Osteoblast (primary cell): ENCODE measurements around the gene SUPT6H. TPM values are rescaled to one million over a fixed set of nuclear protein-coding genes. Genes with fewer than 3 reads are reported as not detected.

Experiments
- DNase-seq: peaks from one replicate; pipeline ENCODE4 v3.0.0; 2011; ENCODE audit warnings: low spot score, mixed read lengths; ENCODE audit not compliant: insufficient read length; ENCODE audit errors: missing footprints
- H2AFZ ChIP-seq: 2 replicates; pipeline ENCODE4 v1.6.0; 2011; ENCODE audit warnings: mild to moderate bottlenecking, low read length
- H3K27ac ChIP-seq: 2 replicates; pipeline ENCODE4 v1.5.1; 2011; ENCODE audit warnings: mild to moderate bottlenecking, low read depth, low read length, moderate library complexity
- H3K27me3 ChIP-seq: 2 replicates; pipeline ENCODE4 v1.6.0; 2012; ENCODE audit warnings: mild to moderate bottlenecking, control low read depth, inconsistent platforms, low read length, moderate library complexity; ENCODE audit not compliant: insufficient read depth
- H3K36me3 ChIP-seq: 2 replicates; pipeline ENCODE4 v1.5.1; 2011; ENCODE audit warnings: mild to moderate bottlenecking, low read length, control low read depth, moderate library complexity; ENCODE audit not compliant: insufficient read depth
- H3K4me1 ChIP-seq: 2 replicates; pipeline ENCODE4 v1.5.1; 2011; ENCODE audit warnings: mild to moderate bottlenecking, low read length, control low read depth, moderate library complexity; ENCODE audit not compliant: insufficient read depth
- H3K4me2 ChIP-seq: 2 replicates; pipeline ENCODE4 v1.6.0; 2011; ENCODE audit warnings: mild to moderate bottlenecking, low read length; ENCODE audit not compliant: insufficient read depth
- H3K4me3 ChIP-seq: fragments of 200-600 bp; sonication (generic); 3 replicates; pipeline ENCODE4 v1.5.1; 2012; ENCODE audit warnings: mild to moderate bottlenecking, low read length, inconsistent platforms; ENCODE audit not compliant: insufficient read depth
- H3K79me2 ChIP-seq: 2 replicates; pipeline ENCODE4 v1.6.0; 2012; ENCODE audit warnings: mild to moderate bottlenecking, low read length, control low read depth, inconsistent platforms; ENCODE audit not compliant: insufficient read depth
- H3K9me3 ChIP-seq: 2 replicates; pipeline ENCODE4 v1.5.1; 2011; ENCODE audit warnings: low read depth, low read length, control low read depth
- H4K20me1 ChIP-seq: 2 replicates; pipeline ENCODE4 v1.6.0; 2012; ENCODE audit warnings: mild to moderate bottlenecking, low read length, control low read depth; ENCODE audit not compliant: insufficient read depth
- total RNA-seq: library from RNA; depleted of rRNA; stranded (reverse); fragments of >200 nt; gene quantifications from 2 replicates; pipeline ENCODE4 v1.2.3, GENCODE V29; 2012
- TF ChIP-seq, protein P1 (sequence below): IDR thresholded peaks from 2 replicates; pipeline ENCODE4 v1.5.1; 2011; ENCODE audit warnings: mild to moderate bottlenecking, low read depth, low read length, moderate library complexity; ENCODE audit errors: extremely low read depth

Gene SUPT6H
- total RNA-seq, 1 donor, result 47.4 TPM

- Histone ChIP-seq H3K27ac (no peak overlapping the region), H3K36me3 (peaks cover 100% of the 10 kb centered on the region), H3K4me3 (no peak overlapping the region), H3K27me3 (no peaks in the 10 kb centered on the region), H4K20me1 (peaks cover 6% of the 10 kb centered on the region), H3K4me1 (no peaks in the 10 kb centered on the region), H3K79me2 (no peaks in the 10 kb centered on the region), H3K4me2 (no peak overlapping the region), H2AFZ (no peak overlapping the region), H3K9me3 (no peaks in the 10 kb centered on the region)
- TF ChIP-seq, protein P1, sequence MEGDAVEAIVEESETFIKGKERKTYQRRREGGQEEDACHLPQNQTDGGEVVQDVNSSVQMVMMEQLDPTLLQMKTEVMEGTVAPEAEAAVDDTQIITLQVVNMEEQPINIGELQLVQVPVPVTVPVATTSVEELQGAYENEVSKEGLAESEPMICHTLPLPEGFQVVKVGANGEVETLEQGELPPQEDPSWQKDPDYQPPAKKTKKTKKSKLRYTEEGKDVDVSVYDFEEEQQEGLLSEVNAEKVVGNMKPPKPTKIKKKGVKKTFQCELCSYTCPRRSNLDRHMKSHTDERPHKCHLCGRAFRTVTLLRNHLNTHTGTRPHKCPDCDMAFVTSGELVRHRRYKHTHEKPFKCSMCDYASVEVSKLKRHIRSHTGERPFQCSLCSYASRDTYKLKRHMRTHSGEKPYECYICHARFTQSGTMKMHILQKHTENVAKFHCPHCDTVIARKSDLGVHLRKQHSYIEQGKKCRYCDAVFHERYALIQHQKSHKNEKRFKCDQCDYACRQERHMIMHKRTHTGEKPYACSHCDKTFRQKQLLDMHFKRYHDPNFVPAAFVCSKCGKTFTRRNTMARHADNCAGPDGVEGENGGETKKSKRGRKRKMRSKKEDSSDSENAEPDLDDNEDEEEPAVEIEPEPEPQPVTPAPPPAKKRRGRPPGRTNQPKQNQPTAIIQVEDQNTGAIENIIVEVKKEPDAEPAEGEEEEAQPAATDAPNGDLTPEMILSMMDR, result no peak
- peak; percentile 64 for DNase-seq
Observed at GRCh38 chr17:28698253-28698941, 36.4 kb downstream of the SUPT6H start.

DNA sequence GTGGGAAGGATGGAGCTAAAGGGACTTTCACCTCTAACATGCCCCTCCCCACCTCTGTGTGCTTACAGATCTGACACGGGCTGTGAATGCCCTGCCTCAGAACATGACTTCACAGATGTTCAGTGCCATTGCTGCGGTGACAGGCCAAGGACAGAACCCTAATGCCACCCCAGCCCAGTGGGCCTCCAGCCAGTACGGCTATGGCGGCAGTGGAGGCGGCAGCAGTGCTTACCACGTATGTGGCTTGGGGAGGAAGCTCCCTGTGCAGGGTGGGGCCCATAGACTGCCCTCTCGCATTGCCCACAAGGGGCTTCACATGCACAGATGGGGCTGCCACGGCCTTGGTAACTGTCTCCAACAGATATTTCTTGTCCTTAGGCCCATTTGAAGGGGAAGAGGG, 38.3 kb downstream of the SUPT6H start:
- Histone ChIP-seq H3K4me1 (no peaks in the 10 kb centered on the region), H3K27me3 (no peaks in the 10 kb centered on the region), H2AFZ (no peak overlapping the region), H3K9me3 (no peaks in the 10 kb centered on the region), H3K4me3 (no peak overlapping the region), H3K36me3 (peaks cover 83% of the 10 kb centered on the region), H3K79me2 (no peaks in the 10 kb centered on the region), H4K20me1 (peaks cover 6% of the 10 kb centered on the region), H3K27ac (no peak overlapping the region), H3K4me2 (no peak overlapping the region)
- TF ChIP-seq, protein P1, result no peak
- no peak for DNase-seq

DNA sequence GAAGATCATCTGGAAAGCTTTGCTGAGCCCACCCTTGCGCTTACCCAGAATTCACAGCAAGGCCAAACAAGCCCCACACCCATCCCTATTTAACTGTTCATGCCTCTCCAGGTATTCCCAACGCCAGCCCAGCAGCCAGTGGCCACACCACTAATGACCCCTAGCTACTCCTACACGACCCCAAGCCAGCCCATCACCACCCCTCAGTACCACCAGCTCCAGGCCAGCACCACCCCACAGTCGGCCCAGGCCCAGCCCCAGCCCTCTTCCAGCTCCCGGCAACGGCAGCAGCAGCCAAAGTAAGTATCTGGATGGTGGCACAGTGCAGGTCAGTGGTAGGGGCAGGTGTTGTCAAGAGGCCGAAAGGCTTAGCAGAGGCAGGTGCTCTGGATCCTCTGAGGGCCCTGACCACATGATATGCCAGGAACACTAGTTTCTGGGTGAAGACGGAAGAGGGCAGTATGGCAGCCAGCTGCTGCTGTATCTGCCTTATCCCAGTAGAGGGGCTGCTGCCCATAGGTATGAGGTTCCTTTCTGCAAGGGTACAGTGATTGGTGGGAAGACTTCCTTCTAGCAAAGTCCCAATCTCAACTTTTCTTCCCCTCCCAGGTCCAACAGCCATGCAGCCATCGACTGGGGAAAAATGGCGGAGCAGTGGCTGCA, 39.0 kb downstream of the SUPT6H start:
- Histone ChIP-seq H3K4me2 (no peak overlapping the region), H2AFZ (no peak overlapping the region), H3K27me3 (no peaks in the 10 kb centered on the region), H4K20me1 (peaks cover 6% of the 10 kb centered on the region), H3K27ac (no peak overlapping the region), H3K4me1 (no peaks in the 10 kb centered on the region), H3K4me3 (no peak overlapping the region), H3K9me3 (no peaks in the 10 kb centered on the region), H3K36me3 (peaks cover 76% of the 10 kb centered on the region), H3K79me2 (no peaks in the 10 kb centered on the region)
- TF ChIP-seq, protein P1, result no peak
- DNase-seq, result peak; percentile 77

- TF ChIP-seq, protein P1, result no peak
- no peaks in the 10 kb centered on the region for H3K79me2 ChIP-seq
- peak; percentile 51 for DNase-seq
- H2AFZ ChIP-seq, result no peak overlapping the region
- H4K20me1 ChIP-seq, result peaks cover 6% of the 10 kb centered on the region
- H3K9me3 ChIP-seq, result no peaks in the 10 kb centered on the region
- no peak overlapping the region for H3K4me3 ChIP-seq
- peaks cover 64% of the 10 kb centered on the region for H3K36me3 ChIP-seq
- no peak overlapping the region for H3K27ac ChIP-seq
- no peak overlapping the region for H3K4me2 ChIP-seq
- H3K4me1 ChIP-seq, result no peaks in the 10 kb centered on the region
- H3K27me3 ChIP-seq, result no peaks in the 10 kb centered on the region
Observed at GRCh38 chr17:28702026-28702751, 40.2 kb downstream of the SUPT6H start.
